HG03342 (cell line): Measurements from ENCODE around the gene SHLD3.
"Not testable (repeated sequence)": the region's sequence is repeated elsewhere in the genome, so short reads cannot be mapped to it uniquely, and the experiment has no call there.

Source experiments
- ATAC-seq: cut with Tn5 transposase; IDR thresholded peaks from one replicate; pipeline ENCODE4 v1.9.1; 2021; ENCODE audit warnings: mild to moderate bottlenecking, moderate library complexity; ENCODE audit not compliant: unreplicated experiment

SHLD3 gene

DNA sequence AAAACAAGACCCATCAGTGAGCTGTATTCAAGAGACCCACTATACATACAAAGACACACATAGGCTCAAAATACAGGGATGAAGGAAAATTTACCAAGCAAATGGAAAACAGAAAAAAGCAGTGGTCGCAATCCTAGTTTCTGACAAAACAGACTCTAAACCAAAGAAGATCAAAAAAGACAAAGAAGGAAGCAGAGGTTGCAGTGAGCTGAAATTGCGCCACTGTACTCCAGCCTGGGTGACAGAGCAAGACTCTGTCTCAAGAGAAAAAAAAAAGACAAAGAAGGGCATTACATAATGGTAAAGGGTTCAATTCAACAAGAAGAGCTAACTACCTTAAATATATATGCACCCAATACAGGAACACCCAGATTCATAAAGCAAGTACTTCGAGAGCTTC, 51.2 kb downstream of the SHLD3 start:
- not testable (repeated sequence) for ATAC-seq
